ENCODE data around the gene MRPL34.
"Not testable (repeated sequence)": the region's sequence is repeated elsewhere in the genome, so short reads cannot be mapped to it uniquely, and the experiment has no call there.

MRPL34 gene

GRCh38 chr19:17286263-17286662 is 19.4 kb upstream of the MRPL34 start:
- no peak for DNase-seq

GRCh38 chr19:17286752-17287151 is 18.9 kb upstream of the MRPL34 start:
- no peak for DNase-seq

- DNase-seq: no peak
Measured at GRCh38 chr19:17289489-17289888, 16.2 kb upstream of the MRPL34 start.

DNA sequence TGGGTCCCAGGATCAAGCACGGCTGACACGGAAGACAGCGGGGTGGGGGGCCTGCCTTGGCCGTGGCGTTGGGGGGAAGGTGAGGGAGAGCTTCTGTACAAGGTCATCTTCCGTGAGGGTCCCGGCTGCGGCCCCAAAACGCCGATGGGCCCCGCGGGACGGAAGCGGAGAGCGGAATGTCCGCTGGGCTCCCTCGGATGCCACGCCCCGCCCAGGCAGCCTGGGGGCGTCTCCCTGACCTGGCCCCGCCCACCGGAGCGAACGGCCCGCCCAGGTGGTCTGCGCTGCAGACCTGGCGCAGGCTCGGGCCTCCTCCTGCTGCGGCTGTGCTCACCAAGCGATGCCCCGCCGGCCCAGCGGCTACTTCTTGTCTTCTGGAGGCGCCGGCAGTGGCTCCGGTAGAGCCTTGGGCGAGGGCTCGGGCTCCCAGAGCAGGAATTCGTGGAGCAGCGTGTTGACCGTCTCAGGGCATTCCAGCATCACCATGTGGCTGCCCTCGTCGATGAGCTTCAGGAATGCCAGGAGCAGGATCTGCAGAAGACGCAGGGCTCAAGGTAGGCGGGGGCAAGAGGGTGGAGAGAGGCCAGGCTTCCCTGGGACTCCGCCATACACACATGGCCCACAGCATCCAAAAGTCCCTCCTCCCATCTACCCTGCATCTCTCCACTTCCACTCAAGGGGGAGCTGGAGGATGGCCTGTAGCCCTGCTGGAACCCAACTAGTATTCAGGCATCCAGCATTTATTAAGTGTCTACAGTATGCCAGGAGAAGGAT is 13.2 kb upstream of the MRPL34 start:
- no peak for DNase-seq

- DNase-seq: no peak
Measured at GRCh38 chr19:17293605-17294004, 12.1 kb upstream of the MRPL34 start.

DNA sequence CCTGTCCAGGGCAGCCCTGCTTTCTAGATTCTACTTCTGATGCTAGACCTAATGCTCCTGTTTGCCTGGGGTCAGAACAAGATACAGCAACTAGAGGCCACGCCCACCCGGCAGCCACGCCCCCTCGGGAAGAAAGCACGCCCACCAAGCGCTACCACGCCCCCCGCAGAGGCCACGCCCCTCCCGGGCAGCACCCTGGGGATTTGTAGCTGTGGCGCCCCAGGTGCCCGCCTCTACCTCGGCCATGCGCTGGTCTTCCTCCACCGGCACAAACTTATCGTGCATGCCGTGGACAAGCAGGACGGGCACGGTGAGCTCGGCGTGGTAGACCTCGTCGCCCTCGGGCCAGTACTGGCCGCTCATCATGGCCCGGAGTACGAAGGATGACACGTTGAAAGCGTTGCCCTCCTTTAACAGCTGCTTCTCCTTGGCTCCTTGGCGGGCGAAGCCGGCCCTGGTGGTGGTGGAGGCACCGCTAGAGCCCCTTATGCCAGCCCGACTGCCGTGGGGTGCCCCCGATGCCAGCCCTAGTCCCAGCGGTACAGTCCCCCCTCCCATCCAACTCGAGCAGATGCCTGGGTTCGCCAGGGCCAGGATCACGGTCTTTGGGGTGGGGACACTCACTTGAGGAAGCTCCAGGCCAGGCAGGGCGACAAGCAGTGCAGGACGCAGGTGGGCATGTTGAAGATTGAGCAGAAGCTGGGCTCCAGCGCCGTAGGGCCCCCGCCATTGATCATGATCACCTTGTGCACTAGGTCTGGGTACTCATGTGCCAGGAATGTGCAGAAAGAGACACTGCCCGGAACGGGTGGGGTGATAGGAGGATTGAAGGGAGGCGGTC is 11.4 kb upstream of the MRPL34 start:
- DNase-seq: no peak

DNA sequence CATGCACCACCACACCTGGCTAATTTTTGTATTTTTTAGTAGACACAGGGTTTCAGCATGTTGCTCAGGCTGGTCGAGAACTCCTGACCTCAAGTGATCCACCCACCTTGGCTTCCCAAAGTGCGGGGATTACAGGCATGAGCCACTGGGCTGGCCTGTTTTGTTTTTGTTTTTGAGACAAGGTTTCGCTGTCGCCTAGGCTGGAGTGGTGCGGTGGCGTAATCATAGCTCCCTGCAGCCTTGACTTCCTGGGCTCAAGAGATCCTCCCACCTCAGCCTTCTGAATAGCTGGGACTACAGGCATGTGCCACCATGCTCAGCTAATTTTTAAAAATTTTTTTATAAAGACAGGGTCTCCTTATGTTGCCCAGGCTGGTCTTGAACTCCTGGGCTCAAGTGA is 10.1 kb upstream of the MRPL34 start:
- DNase-seq: not testable (repeated sequence)

DNA sequence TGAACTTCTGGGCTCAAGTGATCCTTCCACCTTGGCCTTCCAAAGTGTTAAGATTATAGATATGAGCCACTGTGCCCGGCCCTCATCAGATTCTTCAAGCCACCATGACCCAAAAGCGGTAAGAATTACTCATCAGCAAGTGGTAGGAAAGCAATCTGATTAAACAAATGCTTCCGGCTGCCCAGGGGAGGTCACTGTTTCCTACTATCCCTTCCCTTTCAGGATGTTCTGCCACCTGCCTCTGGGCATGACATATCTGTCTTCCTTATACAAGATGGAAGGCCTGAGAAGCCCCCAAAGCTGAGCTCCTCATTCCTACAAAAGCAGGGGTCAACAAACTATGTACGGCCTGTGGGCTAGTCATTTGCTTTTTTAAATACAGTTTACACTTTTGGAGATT is 9.4 kb upstream of the MRPL34 start:
- DNase-seq: no peak

DNA sequence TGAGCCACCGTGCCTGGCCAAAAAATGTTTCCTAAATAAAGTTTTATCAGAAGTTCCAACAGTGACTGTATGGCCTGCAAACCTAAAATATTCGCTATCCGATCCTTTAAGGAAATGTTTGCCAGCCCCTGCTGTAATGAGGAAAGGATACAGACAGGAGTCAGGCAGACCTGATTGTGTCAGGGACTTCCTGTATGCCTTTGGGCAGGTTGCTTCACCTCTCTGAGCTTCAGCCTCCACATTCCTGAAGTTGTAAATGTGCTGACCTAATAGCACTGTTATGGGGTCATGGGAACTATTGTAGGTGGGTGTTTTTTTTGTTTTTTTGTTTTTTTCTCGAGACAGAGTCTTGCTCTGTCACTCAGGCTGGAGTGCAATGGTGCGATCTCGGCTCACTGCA is 8.7 kb upstream of the MRPL34 start:
- no peak for DNase-seq

DNA sequence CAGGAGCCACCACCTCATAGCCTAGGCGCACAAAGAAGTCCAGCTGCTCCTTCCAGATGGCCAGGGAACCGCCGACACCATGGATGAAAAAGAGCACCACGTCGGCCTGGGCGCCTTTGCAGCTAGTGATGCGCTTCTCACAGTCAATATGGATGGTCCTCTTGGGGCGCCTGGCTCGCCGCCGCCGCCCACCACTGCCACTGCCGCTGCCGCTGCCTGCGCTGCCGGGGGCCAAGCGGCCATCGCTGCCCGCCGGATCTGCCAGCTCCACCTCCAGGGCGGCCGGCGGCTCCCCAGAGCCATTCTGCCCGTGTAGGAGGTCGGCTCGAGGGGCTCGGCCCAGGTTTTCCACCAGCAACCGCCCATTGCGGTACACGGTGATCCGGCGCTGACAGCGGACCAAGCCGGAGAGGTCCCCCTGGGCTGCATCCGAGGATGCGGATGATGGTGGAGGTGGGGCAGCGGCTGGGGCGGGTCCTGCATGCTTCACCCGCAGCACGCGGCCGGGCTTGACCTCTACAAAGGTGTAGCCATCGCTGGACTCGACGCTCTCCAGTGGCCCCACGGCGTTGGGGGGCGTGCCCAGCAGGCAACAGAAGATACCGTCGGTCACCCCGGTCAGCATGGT is 4.6 kb upstream of the MRPL34 start:
- DNase-seq: no peak

GRCh38 chr19:17302391-17303166 is 3.1 kb upstream of the MRPL34 start:
- DNase-seq: no peak

DNA sequence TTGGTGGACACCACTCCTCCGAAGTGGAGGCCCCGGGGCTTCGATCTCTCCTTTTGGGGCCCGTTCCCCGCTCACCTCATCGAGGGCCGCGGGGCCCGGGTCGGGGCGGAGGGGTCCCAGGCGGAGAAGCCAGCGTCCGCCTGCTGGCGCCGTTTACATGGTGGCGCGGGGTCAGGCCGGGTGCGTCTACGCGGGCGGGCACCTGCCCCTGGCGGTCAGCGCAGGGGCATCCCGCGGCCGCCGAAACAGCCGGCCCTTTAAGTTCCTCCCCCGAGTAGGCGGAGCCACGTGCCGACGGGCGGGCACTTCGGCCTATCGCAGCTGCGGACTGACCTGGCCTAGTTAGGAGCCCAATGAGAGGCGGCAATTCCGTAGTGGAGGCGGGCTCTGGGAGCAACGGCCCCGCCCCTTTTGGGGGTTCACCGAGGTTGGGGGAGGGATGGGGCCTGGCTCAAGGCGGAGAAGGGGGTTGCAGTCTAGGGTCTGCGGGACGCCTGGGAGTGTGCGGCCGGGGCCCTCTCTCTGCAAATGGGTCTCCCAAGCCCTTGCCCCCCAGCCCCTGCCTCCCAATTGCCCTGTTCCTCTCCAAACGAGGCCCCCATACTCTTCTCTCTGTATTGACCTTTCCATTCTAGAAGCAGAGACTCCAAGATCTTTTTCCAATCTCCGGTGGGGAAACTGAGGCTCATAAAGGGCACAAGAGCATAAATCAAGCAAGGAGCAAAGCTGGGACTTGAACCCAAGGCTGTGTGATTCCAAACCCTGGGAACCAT is 2.3 kb upstream of the MRPL34 start, which contains the start of gene ABHD8:
Gene ABHD8 (minus strand): TSS at position 259 of the 773 bp plus-strand sequence. CDS start 1,809 bp downstream, outside the sequence.
- DNase-seq: peak; percentile 46

GRCh38 chr19:17303940-17304267 is 1.8 kb upstream of the MRPL34 start:
- no peak for DNase-seq

DNA sequence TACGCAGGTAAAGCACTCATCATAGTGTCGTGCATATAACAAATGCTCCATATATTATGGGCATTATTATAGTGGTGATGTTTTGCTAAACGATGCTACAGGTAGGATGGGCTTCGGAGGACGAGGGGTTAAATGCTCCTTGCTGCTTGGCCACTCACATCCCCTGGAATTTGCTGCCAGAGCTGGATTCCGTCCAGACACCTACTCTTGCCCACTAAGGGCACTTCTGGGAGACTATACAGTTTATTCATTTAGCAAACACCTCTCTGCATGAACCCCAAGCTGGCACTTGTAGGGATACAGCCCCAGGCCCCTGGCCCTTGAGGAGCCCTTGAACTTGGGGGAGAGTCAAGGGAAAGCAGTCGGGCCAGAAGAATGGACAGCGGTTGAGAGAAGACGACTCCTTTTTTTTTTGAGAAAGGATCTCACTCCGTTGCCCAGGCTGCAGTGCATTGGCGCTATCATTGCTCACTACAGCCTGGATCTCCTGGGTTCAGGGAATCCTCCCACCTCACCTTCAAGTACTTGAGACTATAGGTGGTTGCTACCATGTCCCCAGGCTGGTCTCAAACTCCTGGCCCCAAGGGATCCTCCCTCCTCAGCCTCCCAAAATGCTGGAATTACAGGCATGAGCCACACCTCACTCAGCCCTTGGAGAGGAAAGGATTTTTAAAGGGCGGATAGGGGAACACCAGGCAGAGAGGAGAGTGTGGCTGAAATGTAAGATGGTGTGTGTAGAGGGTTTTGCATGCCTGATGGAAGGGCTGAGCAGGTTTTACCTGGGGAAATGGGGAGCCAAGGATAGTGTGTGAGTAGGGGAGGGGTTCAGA is 1.1 kb upstream of the MRPL34 start:
- DNase-seq: no peak

GRCh38 chr19:17305216-17305516 is 506 bp upstream of the MRPL34 start:
- no peak for DNase-seq

DNA sequence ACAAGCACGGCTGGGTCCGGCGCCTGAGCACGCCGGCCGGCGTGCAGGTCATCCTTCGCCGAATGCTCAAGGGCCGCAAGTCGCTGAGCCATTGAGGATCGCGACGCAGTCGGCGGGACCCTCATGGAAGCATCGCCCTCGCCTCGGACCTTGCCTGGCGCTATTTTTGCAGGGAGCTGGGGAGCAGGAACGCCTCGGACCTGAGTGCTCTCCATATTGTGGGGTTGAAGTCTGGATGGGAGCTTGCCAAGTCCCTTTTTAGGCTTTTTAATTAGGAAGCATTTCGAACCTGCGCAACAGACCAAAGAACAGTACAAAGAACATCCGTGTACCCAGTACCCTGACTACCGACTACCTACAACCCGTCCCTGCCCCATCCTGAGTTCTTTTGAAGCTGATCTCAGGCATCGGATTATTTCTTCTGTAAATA is 628 bp downstream of the MRPL34 start:
- no peak for DNase-seq

DNA sequence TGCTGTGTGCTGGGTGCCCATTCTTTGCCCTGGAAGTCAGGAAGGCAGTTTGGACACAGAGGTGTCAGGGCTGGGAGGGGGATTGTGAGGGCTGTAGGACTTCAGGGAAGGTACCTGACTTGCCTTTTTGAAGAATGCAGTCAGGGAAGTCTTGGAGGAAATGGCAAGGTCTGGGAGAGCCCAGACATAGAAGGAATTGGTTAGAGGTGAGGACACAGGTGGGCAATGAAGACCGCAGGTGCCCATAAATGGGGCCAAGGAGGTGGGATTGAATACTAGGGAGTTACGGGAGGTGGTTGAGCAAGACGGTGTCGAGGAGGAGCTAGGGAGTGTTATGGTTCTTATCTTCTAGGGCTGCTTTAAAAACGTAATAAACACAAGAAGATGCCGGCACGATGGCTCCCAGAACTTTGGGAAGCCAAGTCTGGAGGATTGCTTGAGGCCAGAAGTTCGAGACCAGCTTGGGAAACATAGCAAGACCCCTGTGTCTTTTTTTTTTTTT is 2.3 kb downstream of the MRPL34 start:
- DNase-seq: no peak

DNA sequence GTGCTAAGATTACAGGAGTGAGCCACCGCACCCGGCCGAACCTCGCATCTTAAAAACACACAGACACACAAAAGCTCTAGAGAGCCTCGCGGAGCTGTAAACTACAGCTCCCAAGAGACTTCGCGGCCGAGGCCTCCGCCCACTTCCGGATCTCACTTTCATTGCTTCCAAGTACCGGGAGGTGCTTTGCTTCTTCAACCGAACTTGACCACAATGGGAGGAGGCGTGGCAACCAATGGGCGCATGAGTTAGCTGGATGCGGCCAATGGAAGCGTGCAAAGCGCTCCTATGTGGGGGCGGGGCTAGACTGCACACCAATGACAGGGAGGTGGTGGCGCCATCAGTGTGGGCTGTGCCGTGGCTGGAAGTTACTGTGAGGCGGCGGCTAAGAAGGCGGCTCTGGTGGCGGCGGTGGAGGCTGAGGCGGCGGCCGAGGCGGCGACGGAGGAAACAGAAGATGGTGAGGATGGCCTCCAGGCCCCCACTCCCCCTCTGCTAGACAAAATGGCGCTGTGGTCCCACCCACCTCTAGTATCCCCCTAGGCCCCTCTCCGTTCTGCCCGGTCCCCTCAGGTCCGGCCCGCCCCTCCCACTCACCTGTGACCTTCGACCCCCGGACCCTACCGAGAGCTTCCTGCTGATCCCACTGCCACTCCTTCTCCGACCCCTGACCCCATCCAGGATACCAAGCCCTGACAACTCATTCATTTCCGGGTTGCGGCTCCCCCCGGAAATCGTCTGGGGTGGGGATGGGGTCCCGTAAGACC is 3.7 kb downstream of the MRPL34 start, which contains the start of gene DDA1:
Gene DDA1 (plus strand): TSS at position 366 of the 767 bp plus-strand sequence. CDS start 92 bp downstream, at position 458.
- peak; percentile 88 for DNase-seq

DNA sequence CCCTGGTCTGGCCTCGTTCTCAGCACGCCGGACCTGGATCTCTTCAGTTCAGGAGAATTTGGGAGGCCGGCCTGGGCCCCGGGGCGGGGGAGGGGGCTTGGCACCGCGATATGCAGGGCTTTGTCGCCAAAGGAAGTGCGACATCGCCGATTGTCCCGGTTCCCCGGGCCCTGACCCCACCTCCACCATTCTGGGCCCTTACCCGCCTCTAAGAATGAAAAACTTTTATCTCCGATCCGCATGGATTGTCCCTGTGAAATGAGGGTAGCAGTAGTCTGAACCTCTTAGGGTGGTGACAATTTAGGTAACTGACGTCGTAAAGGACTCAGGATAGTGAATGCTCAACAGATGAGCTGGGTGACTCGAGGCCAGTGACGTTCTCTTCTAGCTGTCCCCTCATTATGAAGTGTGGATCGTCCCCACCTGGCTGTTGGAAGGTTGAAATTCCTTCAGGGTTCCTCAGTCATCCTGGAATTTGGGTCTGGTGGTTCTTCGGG is 4.3 kb downstream of the MRPL34 start:
- DNase-seq: no peak
